Neutrophil (primary cell): ENCODE measurements around the gene MSI2.

Experiments used
- H3K27ac ChIP-seq: fragments of 200-600 bp; sonication (generic); 2 replicates; pipeline ENCODE4 v1.5.1; 2016; ENCODE audit warnings: mild to moderate bottlenecking, moderate library complexity
- H3K27me3 ChIP-seq: fragments of 200-600 bp; sonication (generic); 2 replicates; pipeline ENCODE4 v1.6.0; 2016; ENCODE audit warnings: mild to moderate bottlenecking
- H3K36me3 ChIP-seq: fragments of 200-600 bp; sonication (generic); 2 replicates; pipeline ENCODE4 v1.5.1; 2017
- H3K4me1 ChIP-seq, 2 experiments: fragments of 200-600 bp in 1 of 2; sonication (generic) in 1 of 2; 1 replicate in 1 of 2; 2 replicates in 1 of 2; pipeline versions ENCODE4 v1.5.1 to v1.6.1; 2013 to 2016; ENCODE audit warnings: low read depth in 1 of 2, low read length in 1 of 2, mild to moderate bottlenecking in 1 of 2, moderate library complexity in 1 of 2; ENCODE audit not compliant: control insufficient read depth in 1 of 2, insufficient read depth in 1 of 2
- H3K4me3 ChIP-seq, 2 experiments: fragments of 200-600 bp in 1 of 2; sonication (generic) in 1 of 2; 1 replicate in 1 of 2; 2 replicates in 1 of 2; pipeline ENCODE4 v1.5.1; 2013 to 2016; ENCODE audit warnings: low read depth in 1 of 2, low read length in 1 of 2, mild to moderate bottlenecking in 1 of 2, moderate library complexity in 1 of 2
- H3K9me3 ChIP-seq: fragments of 200-600 bp; sonication (generic); 2 replicates; pipeline ENCODE4 v1.5.1; 2016
- CTCF ChIP-seq: fragments of 200-600 bp; sonication (generic); IDR thresholded peaks from 2 replicates; pipeline ENCODE4 v1.5.1; 2016; ENCODE audit warnings: antibody characterized with exemption

MSI2 gene

DNA sequence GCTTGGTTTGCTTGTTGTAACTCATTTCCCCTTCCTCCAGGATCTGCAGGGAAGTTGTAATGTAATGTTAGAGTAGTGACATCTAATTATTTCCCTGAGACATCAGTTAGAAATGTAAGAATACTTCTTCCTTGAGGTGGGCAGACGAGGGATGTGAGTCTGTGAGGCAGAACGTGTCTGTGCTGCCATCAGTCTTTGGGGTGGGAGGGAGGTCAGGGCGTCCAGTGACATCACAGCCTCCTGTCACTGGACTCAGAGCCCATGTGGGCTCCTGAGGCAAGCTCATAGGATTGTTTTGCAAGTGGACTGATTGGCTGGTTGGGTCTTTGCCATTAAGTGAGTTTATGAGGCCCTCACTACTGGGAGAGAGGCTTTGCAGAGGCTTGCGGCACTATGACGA is 300.0 kb downstream of the MSI2 start:
- Histone ChIP-seq H3K9me3 (no peaks in the 10 kb centered on the region), H3K4me3 (no peak overlapping the region), H3K36me3 (no peaks in the 10 kb centered on the region), H3K27ac (no peak overlapping the region), H3K27me3 (peaks cover 37% of the 10 kb centered on the region), H3K4me1 (peaks cover 0 to 4% of the 10 kb centered on the region in 2 experiments)
- no peak for TF ChIP-seq CTCF

DNA sequence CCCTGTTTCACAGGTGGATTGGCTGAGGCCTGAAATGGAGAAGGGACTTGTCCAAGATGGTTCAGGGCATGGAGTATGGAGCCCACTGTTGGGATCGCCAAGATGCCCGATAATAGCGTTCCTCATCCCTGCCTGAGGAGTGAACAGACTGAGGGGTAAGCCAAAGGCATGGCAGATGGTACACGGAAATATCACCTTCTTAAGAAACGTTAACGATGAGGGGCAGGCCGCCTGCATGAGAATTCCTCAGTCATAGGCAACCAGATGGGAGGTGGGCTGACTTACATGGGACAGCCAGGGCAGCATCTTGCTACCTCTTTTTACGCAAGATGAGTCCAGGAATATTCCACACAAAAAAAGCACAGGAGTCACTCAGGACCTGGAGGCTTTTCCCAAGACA is 300.7 kb downstream of the MSI2 start:
- no peak overlapping the region for H3K27ac ChIP-seq
- no peak overlapping the region for H3K4me3 ChIP-seq
- no peaks in the 10 kb centered on the region for H3K9me3 ChIP-seq
- H3K4me1 ChIP-seq, result peaks cover 0 to 4% of the 10 kb centered on the region in 2 experiments
- H3K36me3 ChIP-seq, result no peaks in the 10 kb centered on the region
- TF ChIP-seq CTCF, result no peak
- peaks cover 34% of the 10 kb centered on the region for H3K27me3 ChIP-seq

GRCh38 chr17:57557416-57557815 is 301.1 kb downstream of the MSI2 start:
- H3K4me3 ChIP-seq, result no peak overlapping the region
- TF ChIP-seq CTCF, result no peak
- H3K9me3 ChIP-seq, result no peaks in the 10 kb centered on the region
- no peaks in the 10 kb centered on the region for H3K36me3 ChIP-seq
- peaks cover 29% of the 10 kb centered on the region for H3K27me3 ChIP-seq
- peaks cover 0 to 4% of the 10 kb centered on the region in 2 experiments for H3K4me1 ChIP-seq
- H3K27ac ChIP-seq, result no peak overlapping the region

- H3K27ac ChIP-seq, result no peak overlapping the region
- peaks cover 23% of the 10 kb centered on the region for H3K27me3 ChIP-seq
- H3K36me3 ChIP-seq, result no peaks in the 10 kb centered on the region
- H3K4me1 ChIP-seq, result peaks cover 0 to 4% of the 10 kb centered on the region in 2 experiments
- no peak overlapping the region for H3K4me3 ChIP-seq
- no peaks in the 10 kb centered on the region for H3K9me3 ChIP-seq
- TF ChIP-seq CTCF, result no peak
Measured at GRCh38 chr17:57557834-57558681, 301.7 kb downstream of the MSI2 start.

- Histone ChIP-seq H3K4me3 (no peak overlapping the region), H3K27me3 (peaks cover 11% of the 10 kb centered on the region), H3K9me3 (no peaks in the 10 kb centered on the region), H3K4me1 (peaks cover 0 to 4% of the 10 kb centered on the region in 2 experiments), H3K27ac (no peak overlapping the region), H3K36me3 (no peaks in the 10 kb centered on the region)
- no peak for TF ChIP-seq CTCF
Measured at GRCh38 chr17:57559226-57559625, 302.9 kb downstream of the MSI2 start.
